HG03108 (cell line): ENCODE results near the gene ZCCHC14.
"Not testable (repeated sequence)": the region's sequence is repeated elsewhere in the genome, so short reads cannot be mapped to it uniquely, and the experiment has no call there.

Source experiments
- ATAC-seq: cut with Tn5 transposase; IDR thresholded peaks from one replicate; pipeline ENCODE4 v1.9.1; 2021; ENCODE audit warnings: moderate library complexity; ENCODE audit not compliant: unreplicated experiment

ZCCHC14 gene

GRCh38 chr16:87497767-87498290 is 5.0 kb upstream of the ZCCHC14 start:
- not testable (repeated sequence) for ATAC-seq

- ATAC-seq = not testable (repeated sequence)
Measured at GRCh38 chr16:87497023-87497766, 4.4 kb upstream of the ZCCHC14 start.

GRCh38 chr16:87496447-87496801 is 3.6 kb upstream of the ZCCHC14 start:
- no peak for ATAC-seq

DNA sequence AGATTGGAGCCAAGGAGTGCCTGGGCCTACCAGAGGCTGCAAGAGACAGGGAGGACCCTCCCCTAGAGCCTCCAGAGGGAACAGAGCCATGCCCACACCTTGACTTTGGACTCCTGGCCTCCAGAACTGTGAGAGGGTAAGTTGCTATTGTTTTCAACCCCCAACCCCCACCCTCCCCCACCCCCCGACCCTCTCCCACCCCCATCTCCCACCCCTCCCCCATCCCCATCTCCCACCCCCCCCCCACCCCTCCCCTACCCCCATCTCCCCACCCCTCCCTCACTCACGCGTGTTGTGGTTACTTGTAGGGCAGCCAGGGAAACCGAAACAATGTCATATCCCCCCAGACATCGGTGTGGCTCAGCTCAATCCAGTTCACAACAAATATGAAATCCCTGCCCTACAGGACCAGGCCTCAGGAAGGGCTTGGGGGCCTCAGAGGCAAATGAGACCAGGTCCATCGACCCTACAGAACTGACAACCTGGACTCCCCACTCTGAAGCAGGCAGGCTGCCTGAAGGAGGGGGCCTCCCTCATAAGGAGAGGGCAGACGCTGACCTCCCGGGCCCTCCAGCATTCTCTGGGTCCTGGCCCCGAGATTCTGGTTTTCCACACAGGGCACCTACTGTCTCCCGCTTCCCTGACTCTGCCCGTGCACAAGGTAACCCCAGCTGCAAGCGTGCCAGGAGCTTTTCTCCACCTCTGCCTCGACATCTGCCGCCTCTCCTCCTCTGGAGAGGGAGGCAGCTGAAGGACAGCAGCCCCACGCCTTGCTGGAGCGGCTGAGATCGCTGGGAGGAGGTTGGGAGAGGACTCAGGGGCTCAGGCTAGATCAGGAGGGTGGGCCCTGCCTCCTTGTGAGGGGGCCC is 3.0 kb upstream of the ZCCHC14 start:
- ATAC-seq = no peak

- ATAC-seq = no peak
Measured at GRCh38 chr16:87493608-87494280, 920 bp upstream of the ZCCHC14 start.

- ATAC-seq = no peak
Measured at GRCh38 chr16:87492291-87492630, 563 bp downstream of the ZCCHC14 start.

DNA sequence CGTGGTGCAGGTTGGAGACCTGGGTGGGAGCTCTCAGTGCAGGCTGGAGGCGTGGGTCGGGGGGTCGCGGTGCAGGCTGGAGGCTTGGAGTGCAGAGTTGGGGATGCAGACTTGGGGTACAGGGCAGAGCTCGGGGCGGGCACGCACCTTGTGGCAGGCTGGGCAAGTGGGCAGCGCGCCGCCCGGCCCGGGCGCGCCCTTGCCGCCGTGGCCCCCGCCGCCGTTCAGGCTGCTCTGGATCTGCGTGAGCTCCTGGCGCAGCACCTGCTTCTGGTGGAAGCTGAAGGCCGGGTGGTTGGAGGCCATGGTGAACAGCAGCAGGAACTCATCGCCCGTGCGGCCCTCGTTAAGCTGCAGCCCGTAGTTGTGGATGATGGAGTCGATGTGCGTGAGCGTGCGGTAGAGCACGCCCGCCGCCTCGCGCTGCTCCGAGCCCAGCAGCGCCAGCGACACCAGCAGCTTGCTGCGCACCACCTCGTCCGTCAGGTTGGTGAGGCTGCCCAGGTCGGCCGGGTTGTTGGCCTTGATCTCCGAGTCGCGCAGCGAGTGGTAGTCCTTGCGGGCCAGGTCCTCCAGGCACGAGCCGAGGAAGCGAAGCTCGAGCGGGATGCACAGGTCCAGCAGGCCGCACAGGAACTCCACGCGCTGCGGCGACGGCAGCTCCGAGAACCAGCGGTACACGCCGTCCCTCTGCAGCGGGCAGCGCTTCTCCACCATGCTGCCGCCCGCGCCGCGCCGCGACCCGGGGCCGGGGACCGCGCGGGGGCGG is 1.1 kb downstream of the ZCCHC14 start:
- ATAC-seq = no peak

DNA sequence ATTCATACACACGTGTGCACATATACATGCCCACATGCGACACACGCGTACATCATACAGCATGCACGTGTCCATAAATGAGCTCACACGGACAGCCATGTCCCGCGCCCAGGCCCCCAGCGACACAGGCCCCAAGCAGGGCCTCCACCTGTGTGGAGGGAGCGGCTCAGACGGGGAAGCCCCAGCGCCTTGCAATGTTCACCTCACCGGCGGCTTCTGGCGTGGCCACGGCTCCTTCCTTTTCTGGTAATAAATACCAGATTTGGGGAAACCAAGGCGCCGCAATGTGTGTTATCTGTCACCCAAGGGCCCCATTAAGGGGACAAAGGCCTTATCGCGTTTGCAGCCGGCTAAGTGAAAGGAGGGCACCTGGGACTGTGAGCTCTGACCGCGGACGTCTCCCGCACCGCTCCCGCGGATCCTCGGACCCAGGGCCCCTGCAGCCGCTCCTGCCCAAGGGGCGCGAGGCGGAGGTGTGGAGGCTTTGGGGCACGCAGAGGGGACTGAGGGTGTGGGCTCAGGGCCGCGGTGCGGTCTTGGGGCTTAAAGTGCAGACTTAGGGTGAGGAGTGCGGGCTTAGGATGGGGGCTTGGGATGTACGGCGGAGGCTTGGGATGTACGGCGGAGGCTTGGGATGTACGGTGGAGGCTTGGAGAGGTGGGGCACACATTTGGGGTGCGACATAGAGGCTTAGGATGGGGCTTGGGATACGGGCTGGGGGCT is 1.9 kb downstream of the ZCCHC14 start:
- ATAC-seq = not testable (repeated sequence)

DNA sequence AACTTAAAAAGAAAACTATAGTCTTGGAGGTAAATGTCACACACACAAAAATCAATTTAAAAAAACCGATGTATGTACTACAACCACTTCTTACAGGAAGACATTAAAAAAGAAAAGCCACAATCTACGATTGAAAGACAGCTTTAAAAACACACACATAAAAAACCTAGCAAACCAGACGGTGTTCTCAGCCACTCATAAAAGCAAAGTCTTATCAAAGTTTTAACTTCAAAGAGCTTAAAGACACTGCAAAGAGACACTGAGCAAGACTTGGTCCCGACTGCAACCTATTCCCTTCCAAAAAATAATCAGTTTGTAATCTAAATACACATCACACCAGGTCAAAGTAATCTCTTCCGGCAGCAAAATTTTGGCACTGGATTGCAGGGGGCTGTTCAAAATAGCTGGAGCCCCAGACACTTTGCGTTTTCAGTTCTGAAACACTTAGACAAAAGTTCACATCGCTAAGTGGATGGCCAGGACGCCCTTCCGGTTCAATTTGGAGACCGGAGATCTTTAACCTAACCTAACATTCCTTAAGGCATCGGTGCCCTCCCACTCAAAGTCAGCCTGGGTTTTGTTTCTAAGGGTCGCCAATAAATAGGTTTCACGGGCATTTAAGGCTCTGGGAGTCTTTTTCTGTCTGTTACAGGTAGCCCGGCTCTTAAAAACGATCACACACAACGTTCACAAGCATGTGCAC is 2.6 kb downstream of the ZCCHC14 start:
- ATAC-seq = no peak

DNA sequence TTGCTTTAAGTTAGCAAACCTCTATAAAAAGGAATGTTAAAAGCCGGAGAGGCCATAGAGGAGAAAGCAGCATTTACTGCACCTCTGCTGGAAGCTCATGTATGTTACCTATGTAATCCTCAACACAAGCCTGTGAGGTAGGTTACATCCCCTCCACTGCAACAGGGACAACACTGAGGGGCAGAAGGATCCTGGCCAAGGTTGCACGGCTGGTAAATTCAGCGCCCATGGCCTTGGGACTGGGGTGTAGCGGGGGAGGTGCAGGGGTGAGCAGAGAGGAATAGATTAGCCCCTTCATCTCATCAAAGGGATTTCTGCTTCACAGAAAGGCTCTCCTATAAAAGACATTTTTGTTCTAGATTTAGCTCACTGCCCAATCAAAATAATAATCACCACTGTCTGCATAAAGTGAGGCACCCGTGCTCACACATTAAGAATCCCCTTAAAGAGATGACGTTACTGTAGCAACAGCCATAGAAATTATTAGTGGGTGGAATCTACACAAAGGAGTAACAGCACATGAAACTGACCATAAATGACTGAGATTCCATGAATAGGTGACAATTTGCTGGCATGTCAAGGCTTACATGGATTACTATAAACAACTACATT is 3.3 kb downstream of the ZCCHC14 start:
- no peak for ATAC-seq

DNA sequence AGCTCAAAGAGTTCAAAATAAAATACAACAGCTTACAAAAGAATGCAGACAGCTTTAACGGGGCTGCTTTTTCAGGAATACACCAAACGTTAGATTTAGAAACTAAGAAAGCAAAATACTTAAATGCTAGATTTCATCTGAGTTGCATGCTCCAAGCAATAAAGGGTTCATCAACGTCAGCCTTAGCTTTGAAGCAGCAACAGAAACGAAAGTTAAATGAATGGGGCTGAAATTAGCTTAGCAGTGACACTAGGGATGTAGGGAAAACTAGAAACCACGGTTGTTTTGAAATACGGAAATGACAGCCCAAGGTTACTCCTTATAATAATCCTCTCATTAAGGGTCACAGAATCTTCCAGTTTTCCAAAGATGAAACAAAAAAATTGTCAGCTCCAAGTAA is 3.9 kb downstream of the ZCCHC14 start:
- ATAC-seq = not testable (repeated sequence)

GRCh38 chr16:87487361-87487924 is 5.4 kb downstream of the ZCCHC14 start:
- ATAC-seq = no peak

GRCh38 chr16:87486713-87487247 is 6.0 kb downstream of the ZCCHC14 start:
- no peak for ATAC-seq

GRCh38 chr16:87486282-87486681 is 6.5 kb downstream of the ZCCHC14 start:
- ATAC-seq = no peak

DNA sequence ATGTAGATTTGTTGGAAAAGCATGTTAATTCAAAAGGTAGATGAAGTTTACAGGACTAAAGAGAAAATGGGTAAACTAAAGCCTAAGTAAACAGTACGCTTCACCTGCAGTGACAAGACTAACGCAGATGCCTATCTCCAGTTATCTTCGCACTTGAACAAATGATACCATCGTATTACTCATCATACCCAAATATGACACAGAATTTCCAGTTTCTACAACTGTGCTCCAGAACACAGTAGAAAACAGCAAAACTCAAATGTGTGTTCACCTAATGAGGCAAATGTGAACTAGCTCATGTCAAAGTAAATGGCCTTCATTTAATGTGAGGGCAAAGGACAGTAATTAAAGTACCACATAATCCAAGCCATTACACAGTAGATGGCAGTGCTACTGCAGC is 7.0 kb downstream of the ZCCHC14 start:
- not testable (repeated sequence) for ATAC-seq

DNA sequence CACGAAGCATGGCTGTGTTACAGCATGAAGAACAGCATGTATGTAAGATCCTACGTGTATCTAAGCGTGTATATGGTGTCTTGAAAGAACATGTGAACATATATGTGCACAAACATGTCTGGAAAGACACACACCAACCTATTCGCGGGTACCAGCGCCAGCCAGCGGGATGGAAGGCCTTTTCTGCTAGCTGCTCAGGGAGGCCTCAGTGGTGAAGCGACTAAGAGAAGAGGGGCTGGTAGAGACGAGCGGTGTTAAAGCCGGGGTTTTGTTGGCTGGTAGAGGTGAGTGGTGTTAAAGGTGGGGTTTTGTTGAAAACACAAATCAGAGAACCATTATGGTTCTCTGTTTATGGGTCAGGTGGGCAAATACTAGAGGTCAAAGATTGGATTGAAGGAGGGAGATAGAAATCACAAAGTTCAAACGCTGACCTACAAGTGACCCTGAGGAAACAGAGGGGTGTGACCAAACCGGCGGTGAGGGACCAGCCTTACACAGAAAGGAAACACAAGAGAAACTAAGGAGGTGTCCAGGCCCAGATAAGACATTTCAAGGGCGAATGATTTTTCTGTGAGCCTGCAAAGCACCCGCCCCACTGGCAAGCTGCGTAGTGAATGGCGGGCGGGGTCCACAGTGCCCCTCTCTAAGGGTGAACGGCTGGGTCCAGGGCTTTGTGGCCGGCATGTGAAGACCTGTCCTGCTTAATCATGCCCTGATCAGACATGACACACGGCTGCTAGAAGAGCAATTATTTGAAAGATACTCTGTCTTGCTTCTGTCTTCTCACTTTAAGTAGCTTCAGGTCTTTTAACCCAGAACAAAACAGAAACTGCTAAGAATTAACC is 8.1 kb downstream of the ZCCHC14 start:
- ATAC-seq = no peak

GRCh38 chr16:87483481-87483880 is 9.3 kb downstream of the ZCCHC14 start:
- ATAC-seq = no peak

GRCh38 chr16:87482670-87483069 is 10.2 kb downstream of the ZCCHC14 start:
- not testable (repeated sequence) for ATAC-seq
